ENCODE results near the gene NPY4R2.
"Not testable (repeated sequence)": the region's sequence is repeated elsewhere in the genome, so short reads cannot be mapped to it uniquely, and the experiment has no call there.

The NPY4R2 gene

GRCh38 chr10:47933462-47933861 is 15.0 kb downstream of the NPY4R2 start:
- DNase-seq (ENCODE audit: low spot score) = not testable (repeated sequence)

- DNase-seq (ENCODE audit: low spot score) = not testable (repeated sequence)
Observed at GRCh38 chr10:47936772-47937228, 18.3 kb downstream of the NPY4R2 start.

GRCh38 chr10:47937634-47938033 is 19.2 kb downstream of the NPY4R2 start:
- not testable (repeated sequence) for DNase-seq (ENCODE audit: low spot score)

- not testable (repeated sequence) for DNase-seq (ENCODE audit: low spot score)
Observed at GRCh38 chr10:47940821-47941220, 22.4 kb downstream of the NPY4R2 start.

GRCh38 chr10:47941379-47941778 is 22.9 kb downstream of the NPY4R2 start:
- peak; percentile 2 for DNase-seq (ENCODE audit: low spot score)

- DNase-seq (ENCODE audit: low spot score) = peak; percentile 2
Observed at GRCh38 chr10:47942351-47943019, 24.0 kb downstream of the NPY4R2 start.

- not testable (repeated sequence) for DNase-seq (ENCODE audit: low spot score)
Observed at GRCh38 chr10:47943328-47943727, 24.9 kb downstream of the NPY4R2 start.

GRCh38 chr10:47947424-47947823 is 29.0 kb downstream of the NPY4R2 start:
- DNase-seq (ENCODE audit: low spot score) = not testable (repeated sequence)

GRCh38 chr10:47957158-47957557 is 38.7 kb downstream of the NPY4R2 start:
- DNase-seq (ENCODE audit: low spot score) = not testable (repeated sequence)

- DNase-seq (ENCODE audit: low spot score) = not testable (repeated sequence)
Observed at GRCh38 chr10:47959677-47960076, 41.2 kb downstream of the NPY4R2 start.

- not testable (repeated sequence) for DNase-seq (ENCODE audit: low spot score)
Observed at GRCh38 chr10:47960699-47961098, 42.2 kb downstream of the NPY4R2 start.

- not testable (repeated sequence) for DNase-seq (ENCODE audit: low spot score)
Observed at GRCh38 chr10:47962785-47963184, 44.3 kb downstream of the NPY4R2 start.

- not testable (repeated sequence) for DNase-seq (ENCODE audit: low spot score)
Observed at GRCh38 chr10:47964280-47965063, 46.0 kb downstream of the NPY4R2 start.

- not testable (repeated sequence) for DNase-seq (ENCODE audit: low spot score)
Observed at GRCh38 chr10:47968988-47969387, 50.5 kb downstream of the NPY4R2 start.

- DNase-seq (ENCODE audit: low spot score) = not testable (repeated sequence)
Observed at GRCh38 chr10:47970047-47970446, 51.6 kb downstream of the NPY4R2 start.

GRCh38 chr10:47971598-47971997 is 53.1 kb downstream of the NPY4R2 start:
- not testable (repeated sequence) for DNase-seq (ENCODE audit: low spot score)

- DNase-seq (ENCODE audit: low spot score) = not testable (repeated sequence)
Observed at GRCh38 chr10:47972077-47972476, 53.6 kb downstream of the NPY4R2 start.

All from Ammon's horn (tissue), 1 donor.